IMR-90 (cell line): ENCODE data around the gene ABLIM3. TPM values are rescaled to one million over a fixed set of nuclear protein-coding genes. Genes with fewer than 3 reads are reported as not detected.

Experiments used
- ATAC-seq: fragments of 200-7000 bp; cut with Tn5 transposase; 2 replicates; pipeline ENCODE4 v1.9.1; 2020; ENCODE audit warnings: low read depth, mild to moderate bottlenecking, moderate library complexity
- BruUV-seq: library from RNA; stranded (reverse); fragments of 400-500 nt; replicated peaks from 2 replicates; lab custom pipeline; 2021; lab: Mats Ljungman, UMichigan
- CTCF ChIA-PET: fragments of 300-600 bp; formaldehyde crosslinking; extraction: SDS; loops from one replicate; lab custom pipeline; 2021; ENCODE audit warnings: antibody characterized with exemption; lab: Yijun Ruan, JAX
- POLR2A ChIA-PET: fragments of 300-600 bp; sonication (Branson Sonifier 250); formaldehyde crosslinking; loops from one replicate; lab custom pipeline; 2022; ENCODE audit warnings: antibody characterized with exemption; ENCODE audit not compliant: unreplicated experiment; lab: Charles Lee
- DNase-seq: peaks from one replicate; pipeline ENCODE4 v3.0.0; 2013
- H2AFZ ChIP-seq: replicated peaks from 2 replicates; pipeline ENCODE3; 2013; ENCODE audit warnings: low read length, mild to moderate bottlenecking; ENCODE audit not compliant: poor library complexity
- H2AK5ac ChIP-seq: 2 replicates; pipeline ENCODE4 v1.6.1; 2013; ENCODE audit warnings: low read depth, low read length, inconsistent platforms
- H2AK9ac ChIP-seq: replicated peaks from 2 replicates; pipeline ENCODE3; 2013; ENCODE audit warnings: mild to moderate bottlenecking, low read depth, low read length, moderate library complexity; ENCODE audit not compliant: poor library complexity
- H2BK120ac ChIP-seq: 2 replicates; pipeline ENCODE4 v1.6.1; 2013; ENCODE audit warnings: low read depth, low read length, inconsistent platforms
- H2BK15ac ChIP-seq: 3 replicates; pipeline ENCODE4 v1.6.1; 2013; ENCODE audit warnings: low read depth, low read length, inconsistent platforms
- H2BK20ac ChIP-seq: 2 replicates; pipeline ENCODE4 v1.6.1; 2013; ENCODE audit warnings: low read depth, mild to moderate bottlenecking, inconsistent platforms, low read length, moderate library complexity
- H2BK5ac ChIP-seq: 2 replicates; pipeline ENCODE4 v1.6.1; 2013; ENCODE audit warnings: mild to moderate bottlenecking, low read depth, low read length, inconsistent platforms; ENCODE audit not compliant: poor library complexity, severe bottlenecking
- H3K14ac ChIP-seq: replicated peaks from 2 replicates; pipeline ENCODE4 v1.6.1; 2013; ENCODE audit warnings: low read depth, low read length, inconsistent platforms
- H3K18ac ChIP-seq: 2 replicates; pipeline ENCODE4 v1.6.1; 2013; ENCODE audit warnings: low read depth, low read length, control low read depth
- H3K23ac ChIP-seq: 2 replicates; pipeline ENCODE4 v1.6.1; 2013; ENCODE audit warnings: low read depth, low read length, inconsistent platforms
- H3K27ac ChIP-seq: 2 replicates; pipeline ENCODE4 v1.5.1; 2013; ENCODE audit warnings: mild to moderate bottlenecking, control low read depth, low read length; ENCODE audit not compliant: insufficient read depth
- H3K27me3 ChIP-seq: 2 replicates; pipeline ENCODE4 v1.6.1; 2013; ENCODE audit warnings: low read length; ENCODE audit not compliant: control insufficient read depth, insufficient read depth
- H3K36me3 ChIP-seq: 2 replicates; pipeline ENCODE4 v1.6.1; 2013; ENCODE audit warnings: low read length, mixed read lengths; ENCODE audit not compliant: control insufficient read depth, insufficient read depth
- H3K4ac ChIP-seq: 2 replicates; pipeline ENCODE4 v1.6.1; 2013; ENCODE audit warnings: low read depth, low read length, inconsistent platforms
- H3K4me1 ChIP-seq: 2 replicates; pipeline ENCODE4 v1.6.1; 2013; ENCODE audit warnings: low read length, mixed read lengths; ENCODE audit not compliant: control insufficient read depth, insufficient read depth
- H3K4me2 ChIP-seq: 2 replicates; pipeline ENCODE4 v1.6.1; 2013; ENCODE audit warnings: low read depth, mild to moderate bottlenecking, control low read depth, low read length, moderate library complexity
- H3K4me3 ChIP-seq: 2 replicates; pipeline ENCODE4 v1.5.1; 2013; ENCODE audit warnings: low read depth, mild to moderate bottlenecking, control low read depth, low read length, moderate library complexity; ENCODE audit not compliant: insufficient read depth
- H3K56ac ChIP-seq: 2 replicates; pipeline ENCODE4 v1.6.1; 2013; ENCODE audit warnings: low read length, inconsistent platforms; ENCODE audit not compliant: insufficient read depth; ENCODE audit errors: extremely low read depth
- H3K79me1 ChIP-seq, 2 experiments: 2 replicates each; pipeline ENCODE4 v1.6.1; 2013; ENCODE audit warnings: low read length in 2 of 2, inconsistent platforms in 1 of 2, low read depth in 1 of 2
- H3K9ac ChIP-seq: 2 replicates; pipeline ENCODE4 v1.6.1; 2013; ENCODE audit warnings: low read depth, low read length, control low read depth
- H3K9me1 ChIP-seq: 2 replicates; pipeline ENCODE4 v1.6.1; 2013; ENCODE audit warnings: low read length, inconsistent platforms; ENCODE audit not compliant: insufficient read depth
- H3K9me3 ChIP-seq: 2 replicates; pipeline ENCODE4 v1.6.1; 2013; ENCODE audit warnings: low read length; ENCODE audit not compliant: control insufficient read depth, insufficient read depth
- H4K20me1 ChIP-seq: 2 replicates; pipeline ENCODE4 v1.6.1; 2013; ENCODE audit warnings: low read length, inconsistent platforms; ENCODE audit not compliant: insufficient read depth
- H4K5ac ChIP-seq: 2 replicates; pipeline ENCODE4 v1.6.1; 2013; ENCODE audit warnings: mild to moderate bottlenecking, low read depth, low read length, control low read depth
- H4K8ac ChIP-seq, 2 experiments: 2 replicates each; pipeline ENCODE4 v1.6.1; 2013; ENCODE audit warnings: low read depth in 2 of 2, low read length in 2 of 2, control low read depth in 1 of 2, inconsistent platforms in 1 of 2
- H4K91ac ChIP-seq: 2 replicates; pipeline ENCODE4 v1.6.1; 2013; ENCODE audit warnings: low read depth, low read length, inconsistent platforms; ENCODE audit not compliant: insufficient read depth
- CEBPB ChIP-seq: IDR thresholded peaks from 2 replicates; pipeline ENCODE4 v1.6.1; 2012; ENCODE audit warnings: low read depth, low read length, improper control_type of control experiment
- WGBS, 2 experiments: methylation state at CpG; one replicate each; pipeline versions ENCODE4 v1.1.5 to v1.1.7; 2013; ENCODE audit warnings: missing lambda C conversion rate in 2 of 2; ENCODE audit not compliant: insufficient read length in 1 of 2; ENCODE audit errors: extremely low coverage in 2 of 2; 5-methylcytosine and 5-hydroxymethylcytosine counted together
- dilution Hi-C: fragments of 300-500 bp; cut with HindIII; formaldehyde crosslinking; loops from one replicate; pipeline ENCODE4 v1.14.3; 2018; ENCODE audit warnings: low sequenced_read_pairs; ENCODE audit not compliant: unreplicated experiment
- in situ Hi-C: fragments of 300-500 bp; cut with MboI; formaldehyde crosslinking; loops from 3 replicates; pipeline ENCODE4 v1.14.3; 2019; ENCODE audit warnings: low sequenced_read_pairs, inconsistent platforms, mixed read lengths
- intact Hi-C: fragments of 100-400 bp; cut with micrococcal nuclease; formaldehyde crosslinking; loops from 2 replicates; pipeline ENCODE4 v1.10.0; 2022
- polyA plus RNA-seq, 3 experiments: library from polyadenylated mRNA; depleted of rRNA; stranded (reverse); fragments of >200 nt; gene quantifications; 2 replicates each; pipeline ENCODE4 v1.2.3, GENCODE V29; 2012; ENCODE audit warnings: low replicate concordance in 1 of 3
- total RNA-seq: library from RNA; depleted of rRNA; stranded (reverse); fragments of >200 nt; gene quantifications from 2 replicates; pipeline ENCODE4 v1.2.3, GENCODE V29; 2012
- TF ChIP-seq, protein P1 (sequence below): conservative IDR thresholded peaks from 2 replicates; pipeline ENCODE4 v1.5.1; 2012; ENCODE audit warnings: mild to moderate bottlenecking, low read depth, low read length, improper control_type of control experiment

ABLIM3 gene
- total and polyA plus RNA-seq, 2 of the 4 experiments (the other 2 are of a cell fraction) = 33.3 to 69.9 TPM

GRCh38 chr5:149303210-149303609, 161.9 kb downstream of the ABLIM3 start:
- BruUV-seq = no TSS peak
- no peak overlapping the region for H2BK20ac ChIP-seq
- peak; percentile 87 for DNase-seq

More at GRCh38 chr5:149303210-149303609, 161.9 kb downstream of the ABLIM3 start:
- Histone ChIP-seq H3K36me3 (no peaks in the 10 kb centered on the region), H2AK9ac (no peak overlapping the region), H3K56ac (no peak overlapping the region), H3K4me2 (no peak overlapping the region), H2BK5ac (no peak overlapping the region), H3K14ac (no peak overlapping the region), H3K79me1 (no peaks in the 10 kb centered on the region), H3K9me3 (no peaks in the 10 kb centered on the region), H3K9me1 (peaks cover 14% of the 10 kb centered on the region), H4K8ac (no peak overlapping the region), H4K20me1 (no peaks in the 10 kb centered on the region), H3K27me3 (no peaks in the 10 kb centered on the region), H3K18ac (no peak overlapping the region), H3K4me3 (no peak overlapping the region), H2AK5ac (no peak overlapping the region), H3K4me1 (peaks cover 4% of the 10 kb centered on the region), H2BK15ac (no peak overlapping the region), H4K5ac (no peak overlapping the region), H4K91ac (no peak overlapping the region), H3K4ac (no peak overlapping the region), H3K9ac (no peak overlapping the region), H3K27ac (no peak overlapping the region), H3K23ac (no peak overlapping the region), H2BK120ac (no peak overlapping the region), H2AFZ (no peak overlapping the region)
- ChIA-PET POLR2A (no interaction called here), CTCF (no interaction called here)
- in situ Hi-C loops (no loop called here), intact Hi-C loops (no loop called here), dilution Hi-C loops (no loop called here)
- WGBS, 2 experiments = no CpG with 5 or more reads among the region's 4 CpGs
- ATAC-seq = peak; percentile 79
- TF ChIP-seq, protein P1, sequence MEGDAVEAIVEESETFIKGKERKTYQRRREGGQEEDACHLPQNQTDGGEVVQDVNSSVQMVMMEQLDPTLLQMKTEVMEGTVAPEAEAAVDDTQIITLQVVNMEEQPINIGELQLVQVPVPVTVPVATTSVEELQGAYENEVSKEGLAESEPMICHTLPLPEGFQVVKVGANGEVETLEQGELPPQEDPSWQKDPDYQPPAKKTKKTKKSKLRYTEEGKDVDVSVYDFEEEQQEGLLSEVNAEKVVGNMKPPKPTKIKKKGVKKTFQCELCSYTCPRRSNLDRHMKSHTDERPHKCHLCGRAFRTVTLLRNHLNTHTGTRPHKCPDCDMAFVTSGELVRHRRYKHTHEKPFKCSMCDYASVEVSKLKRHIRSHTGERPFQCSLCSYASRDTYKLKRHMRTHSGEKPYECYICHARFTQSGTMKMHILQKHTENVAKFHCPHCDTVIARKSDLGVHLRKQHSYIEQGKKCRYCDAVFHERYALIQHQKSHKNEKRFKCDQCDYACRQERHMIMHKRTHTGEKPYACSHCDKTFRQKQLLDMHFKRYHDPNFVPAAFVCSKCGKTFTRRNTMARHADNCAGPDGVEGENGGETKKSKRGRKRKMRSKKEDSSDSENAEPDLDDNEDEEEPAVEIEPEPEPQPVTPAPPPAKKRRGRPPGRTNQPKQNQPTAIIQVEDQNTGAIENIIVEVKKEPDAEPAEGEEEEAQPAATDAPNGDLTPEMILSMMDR = no peak
- TF ChIP-seq CEBPB = peak; percentile 92
